Peyer's patch (tissue), 4 donors: ENCODE measurements around the gene GSX1.

Experiments used
- POLR2A ChIP-seq, 2 donors: fragments of 450-650 bp; IDR thresholded peaks; one replicate each; pipeline ENCODE4 v1.5.1; 2017; ENCODE audit warnings: antibody characterized with exemption in 2 of 2, mild to moderate bottlenecking in 2 of 2, moderate library complexity in 2 of 2
- TF ChIP-seq, protein P1 (sequence below), 6 experiments: fragments of 450-650 bp in 4 of 6; fragments of 200-600 bp in 2 of 6; sonication (generic) in 1 of 6; IDR thresholded peaks; one replicate each; pipeline ENCODE4 v1.5.1; 2017 to 2019; ENCODE audit warnings: antibody characterized with exemption in 6 of 6, mild to moderate bottlenecking in 3 of 6, moderate library complexity in 1 of 6

DNA sequence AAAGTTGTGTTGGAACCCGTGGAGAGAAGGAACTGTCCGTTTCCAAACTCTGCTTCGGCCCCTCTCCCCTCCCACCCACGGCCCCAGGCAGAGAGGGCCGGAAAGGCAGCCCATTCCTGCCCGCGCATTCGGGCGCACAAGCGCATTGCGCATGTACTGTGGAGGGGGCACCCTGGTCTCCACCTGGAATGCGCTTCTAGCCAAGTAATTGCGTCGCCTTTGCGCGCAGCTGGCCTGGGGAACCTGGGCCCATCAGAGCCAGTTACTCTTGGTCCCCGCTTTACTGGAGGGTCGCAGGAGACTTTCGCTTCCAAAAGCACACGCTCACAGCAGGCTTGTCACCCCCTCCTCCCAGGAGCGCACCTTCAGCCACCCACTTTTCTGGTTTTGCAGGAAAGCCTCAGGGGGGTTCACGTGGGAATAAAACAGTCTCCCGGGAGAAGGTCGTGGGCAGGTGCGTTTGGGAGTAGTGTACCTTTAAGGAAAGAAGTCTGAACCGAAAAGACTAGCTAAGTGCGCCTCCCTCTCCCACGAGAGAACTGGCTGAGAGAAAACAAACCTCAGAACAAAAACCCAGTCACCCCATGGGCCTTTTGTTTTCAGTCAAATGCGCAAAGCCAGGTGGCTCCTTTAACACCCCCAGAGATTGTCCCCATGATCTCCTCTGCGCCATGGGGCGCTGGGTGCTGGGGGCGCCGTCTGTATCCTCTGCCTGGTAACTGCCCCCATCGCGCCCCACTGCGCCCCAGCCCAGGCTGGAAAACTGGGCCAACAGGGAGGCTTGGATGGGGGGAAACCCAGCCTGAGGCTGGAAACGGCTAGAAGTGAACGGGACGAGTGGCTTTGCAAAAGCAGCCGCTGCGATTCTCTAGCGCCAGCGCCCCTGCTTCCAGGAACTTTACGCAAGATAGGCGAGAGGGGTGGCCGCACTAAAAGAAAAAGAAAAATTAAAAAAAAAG, 28.5 kb downstream of the GSX1 start:
- TF ChIP-seq, protein P1, sequence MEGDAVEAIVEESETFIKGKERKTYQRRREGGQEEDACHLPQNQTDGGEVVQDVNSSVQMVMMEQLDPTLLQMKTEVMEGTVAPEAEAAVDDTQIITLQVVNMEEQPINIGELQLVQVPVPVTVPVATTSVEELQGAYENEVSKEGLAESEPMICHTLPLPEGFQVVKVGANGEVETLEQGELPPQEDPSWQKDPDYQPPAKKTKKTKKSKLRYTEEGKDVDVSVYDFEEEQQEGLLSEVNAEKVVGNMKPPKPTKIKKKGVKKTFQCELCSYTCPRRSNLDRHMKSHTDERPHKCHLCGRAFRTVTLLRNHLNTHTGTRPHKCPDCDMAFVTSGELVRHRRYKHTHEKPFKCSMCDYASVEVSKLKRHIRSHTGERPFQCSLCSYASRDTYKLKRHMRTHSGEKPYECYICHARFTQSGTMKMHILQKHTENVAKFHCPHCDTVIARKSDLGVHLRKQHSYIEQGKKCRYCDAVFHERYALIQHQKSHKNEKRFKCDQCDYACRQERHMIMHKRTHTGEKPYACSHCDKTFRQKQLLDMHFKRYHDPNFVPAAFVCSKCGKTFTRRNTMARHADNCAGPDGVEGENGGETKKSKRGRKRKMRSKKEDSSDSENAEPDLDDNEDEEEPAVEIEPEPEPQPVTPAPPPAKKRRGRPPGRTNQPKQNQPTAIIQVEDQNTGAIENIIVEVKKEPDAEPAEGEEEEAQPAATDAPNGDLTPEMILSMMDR (IDR thresholded peaks at IDR 0.05), result no peak
- no peak for TF ChIP-seq POLR2A (IDR thresholded peaks at IDR 0.05)
